Epithelial cell of esophagus (primary cell): ENCODE data around the gene ZMIZ1.

ENCODE experiments used
- DNase-seq: peaks from one replicate; pipeline ENCODE4 v3.0.0; 2010; ENCODE audit warnings: low read depth
- H3K4me3 ChIP-seq: 2 replicates; pipeline ENCODE4 v1.5.1; 2011; ENCODE audit warnings: mild to moderate bottlenecking, low read length, control low read depth
- CTCF ChIP-seq: IDR thresholded peaks from 2 replicates; pipeline ENCODE4 v1.5.1; 2011; ENCODE audit warnings: low read depth, mild to moderate bottlenecking, low read length, control low read depth, inconsistent platforms; ENCODE audit not compliant: insufficient read depth; ENCODE audit errors: missing control alignments

ZMIZ1 gene

GRCh38 chr10:79158004-79158340 is 89.2 kb downstream of the ZMIZ1 start:
- H3K4me3 ChIP-seq, result no peak overlapping the region
- DNase-seq, result no peak
- TF ChIP-seq CTCF, result no peak

- TF ChIP-seq CTCF, result no peak
- DNase-seq, result no peak
- no peak overlapping the region for H3K4me3 ChIP-seq
Measured at GRCh38 chr10:79158402-79159097, 89.8 kb downstream of the ZMIZ1 start.

GRCh38 chr10:79159141-79159651 is 90.4 kb downstream of the ZMIZ1 start:
- no peak for TF ChIP-seq CTCF
- DNase-seq, result no peak
- H3K4me3 ChIP-seq, result no peak overlapping the region

GRCh38 chr10:79159785-79160184 is 91.0 kb downstream of the ZMIZ1 start:
- TF ChIP-seq CTCF, result no peak
- no peak for DNase-seq
- H3K4me3 ChIP-seq, result no peak overlapping the region

- no peak for TF ChIP-seq CTCF
- DNase-seq, result no peak
- no peak overlapping the region for H3K4me3 ChIP-seq
Measured at GRCh38 chr10:79160191-79160590, 91.4 kb downstream of the ZMIZ1 start.

GRCh38 chr10:79161557-79161956 is 92.8 kb downstream of the ZMIZ1 start:
- DNase-seq, result no peak
- no peak overlapping the region for H3K4me3 ChIP-seq
- no peak for TF ChIP-seq CTCF

- no peak overlapping the region for H3K4me3 ChIP-seq
- DNase-seq, result no peak
- TF ChIP-seq CTCF, result no peak
Measured at GRCh38 chr10:79162022-79162421, 93.3 kb downstream of the ZMIZ1 start.
